Esophagus (tissue), 2 donors: ENCODE data around the gene HOMER2. TPM values are rescaled to one million over a fixed set of nuclear protein-coding genes. Genes with fewer than 3 reads are reported as not detected.
A peak's percentile ranks its signal among the peaks of the same experiment; 100 is the strongest.

Source experiments
- H3K27ac ChIP-seq, 2 donors: one replicate each; pipeline ENCODE4 v1.5.1; 2013; ENCODE audit warnings: low read depth in 2 of 2, mild to moderate bottlenecking in 2 of 2, inconsistent platforms in 1 of 2, low read length in 1 of 2, moderate library complexity in 1 of 2
- H3K27me3 ChIP-seq, 2 donors: one replicate each; pipeline ENCODE4 v1.6.1; 2013; ENCODE audit warnings: low read length in 2 of 2, control low read depth in 1 of 2, mild to moderate bottlenecking in 1 of 2; ENCODE audit not compliant: insufficient read depth in 2 of 2, control insufficient read depth in 1 of 2
- H3K36me3 ChIP-seq, 2 donors: one replicate each; pipeline ENCODE4 v1.6.1; 2013; ENCODE audit warnings: low read length in 1 of 2; ENCODE audit not compliant: control insufficient read depth in 2 of 2, insufficient read depth in 2 of 2
- H3K4me1 ChIP-seq, 2 donors: one replicate each; pipeline ENCODE4 v1.6.1; 2013; ENCODE audit warnings: low read length in 1 of 2; ENCODE audit not compliant: control insufficient read depth in 2 of 2, insufficient read depth in 2 of 2
- H3K4me3 ChIP-seq, 2 donors: one replicate each; pipeline ENCODE4 v1.5.1; 2013; ENCODE audit warnings: low read length in 2 of 2, mild to moderate bottlenecking in 2 of 2, low read depth in 1 of 2, moderate library complexity in 1 of 2
- H3K9me3 ChIP-seq, 2 donors: one replicate each; pipeline ENCODE4 v1.6.1; 2013; ENCODE audit warnings: mild to moderate bottlenecking in 2 of 2, low read depth in 1 of 2, low read length in 1 of 2, moderate library complexity in 1 of 2; ENCODE audit not compliant: control insufficient read depth in 2 of 2, insufficient read depth in 1 of 2
- WGBS, 2 donors: extraction: QIAGEN DNeasy Blood & Tissue Kit; methylation state at CpG; one replicate each; pipeline ENCODE4 v1.1.7; 2013; 5-methylcytosine and 5-hydroxymethylcytosine counted together
- polyA plus RNA-seq, 2 donors: library from polyadenylated mRNA; stranded (reverse); fragments of 200-250 nt; gene quantifications; one replicate each; pipeline ENCODE4 v1.2.3, GENCODE V29; 2013
- donor health status: healthy with polysubstance abuse.
- donor health status: Bipolar disorder and iron deficiency.

HOMER2 gene
- polyA plus RNA-seq, 2 donors: 13.8 to 23.0 TPM

- Histone ChIP-seq H3K4me3 (no peak overlapping the region), H3K36me3 (peaks cover 20 to 26% of the 10 kb centered on the region in 2 donors), H3K27ac (no peak overlapping the region), H3K27me3 (no peaks in the 10 kb centered on the region), H3K9me3 (no peaks in the 10 kb centered on the region), H3K4me1 (peaks cover 0 to 3% of the 10 kb centered on the region in 2 donors)
- 92 to 96% methylated on average over 14 of the region's 14 CpGs for WGBS, 2 donors
Observed at GRCh38 chr15:82838096-82838735, 114.3 kb downstream of the HOMER2 start.

- 96 to 97% methylated on average over 7 of the region's 7 CpGs for WGBS, 2 donors
- Histone ChIP-seq H3K9me3 (no peaks in the 10 kb centered on the region), H3K4me1 (peaks cover 1 to 4% of the 10 kb centered on the region in 2 donors), H3K4me3 (no peak overlapping the region), H3K27me3 (no peaks in the 10 kb centered on the region), H3K36me3 (peaks cover 28 to 35% of the 10 kb centered on the region in 2 donors), H3K27ac (no peak overlapping the region)
Observed at GRCh38 chr15:82835391-82835917, 117.1 kb downstream of the HOMER2 start.

- 82 to 85% methylated on average over 4 of the region's 4 CpGs for WGBS, 2 donors
- H3K27me3 ChIP-seq: no peaks in the 10 kb centered on the region
- peaks cover 2 to 4% of the 10 kb centered on the region in 2 donors for H3K4me1 ChIP-seq
- H3K27ac ChIP-seq: peak overlapping the region; percentile 66 to 73
- H3K4me3 ChIP-seq: no peak overlapping the region
- no peaks in the 10 kb centered on the region for H3K9me3 ChIP-seq
- H3K36me3 ChIP-seq: peaks cover 32 to 46% of the 10 kb centered on the region in 2 donors
Observed at GRCh38 chr15:82833362-82833682, 119.2 kb downstream of the HOMER2 start.

GRCh38 chr15:82832601-82833361 is 119.7 kb downstream of the HOMER2 start:
- peaks cover 31 to 50% of the 10 kb centered on the region in 2 donors for H3K36me3 ChIP-seq
- peak overlapping the region; percentile 66 to 83 for H3K27ac ChIP-seq
- H3K27me3 ChIP-seq: no peaks in the 10 kb centered on the region
- no peak overlapping the region for H3K4me3 ChIP-seq
- H3K9me3 ChIP-seq: no peaks in the 10 kb centered on the region
- WGBS, 2 donors: 47 to 56% methylated on average over 13 of the region's 13 CpGs
- H3K4me1 ChIP-seq: peaks cover 2 to 4% of the 10 kb centered on the region in 2 donors

GRCh38 chr15:82831894-82832600 is 120.5 kb downstream of the HOMER2 start:
- H3K9me3 ChIP-seq: no peaks in the 10 kb centered on the region
- H3K27me3 ChIP-seq: no peaks in the 10 kb centered on the region
- WGBS, 2 donors: 76 to 78% methylated on average over 5 of the region's 5 CpGs
- H3K4me1 ChIP-seq: peaks cover 2 to 4% of the 10 kb centered on the region in 2 donors
- no peak overlapping the region for H3K4me3 ChIP-seq
- H3K27ac ChIP-seq: no peak overlapping the region
- peaks cover 31 to 47% of the 10 kb centered on the region in 2 donors for H3K36me3 ChIP-seq

GRCh38 chr15:82830427-82831173 is 121.9 kb downstream of the HOMER2 start:
- no peak overlapping the region for H3K27ac ChIP-seq
- H3K27me3 ChIP-seq: no peaks in the 10 kb centered on the region
- no peak overlapping the region for H3K4me3 ChIP-seq
- peaks cover 27 to 39% of the 10 kb centered on the region in 2 donors for H3K36me3 ChIP-seq
- H3K4me1 ChIP-seq: peaks cover 2 to 4% of the 10 kb centered on the region in 2 donors
- WGBS, 2 donors: 81 to 84% methylated on average over 18 of the region's 18 CpGs
- H3K9me3 ChIP-seq: no peaks in the 10 kb centered on the region

GRCh38 chr15:82829234-82829633 is 123.3 kb downstream of the HOMER2 start:
- Histone ChIP-seq H3K9me3 (no peaks in the 10 kb centered on the region), H3K27me3 (no peaks in the 10 kb centered on the region), H3K36me3 (peaks cover 24 to 36% of the 10 kb centered on the region in 2 donors), H3K4me1 (peaks cover 2 to 4% of the 10 kb centered on the region in 2 donors), H3K27ac (no peak overlapping the region), H3K4me3 (no peak overlapping the region)
- WGBS, 2 donors: 92 to 95% methylated on average over 4 of the region's 4 CpGs

GRCh38 chr15:82828075-82828474 is 124.4 kb downstream of the HOMER2 start:
- Histone ChIP-seq H3K27ac (peak overlapping the region in 1 of 2 donors; percentile 57), H3K9me3 (no peaks in the 10 kb centered on the region), H3K36me3 (peaks cover 17 to 34% of the 10 kb centered on the region in 2 donors), H3K27me3 (no peaks in the 10 kb centered on the region), H3K4me3 (no peak overlapping the region), H3K4me1 (peaks cover under 1 to 2% of the 10 kb centered on the region in 2 donors)
- WGBS, 2 donors: 44 to 72% methylated on average over 1 of the region's 1 CpG

GRCh38 chr15:82823049-82823448 is 129.5 kb downstream of the HOMER2 start:
- H3K27ac ChIP-seq: no peak overlapping the region
- H3K4me3 ChIP-seq: no peak overlapping the region
- peaks cover 4 to 15% of the 10 kb centered on the region in 2 donors for H3K36me3 ChIP-seq
- 73 to 74% methylated on average over 5 of the region's 5 CpGs for WGBS, 2 donors
- H3K9me3 ChIP-seq: no peaks in the 10 kb centered on the region
- H3K4me1 ChIP-seq: no peaks in the 10 kb centered on the region
- no peaks in the 10 kb centered on the region for H3K27me3 ChIP-seq
